Left lung (tissue), 10 donors: ENCODE results near the gene ZIM2. TPM values are rescaled to one million over a fixed set of nuclear protein-coding genes. Genes with fewer than 3 reads are reported as not detected.
A peak's percentile ranks its signal among the peaks of the same experiment; 100 is the strongest.

ENCODE experiments used
- ATAC-seq: fragments of 200-7000 bp; cut with Tn5 transposase; one replicate; pipeline ENCODE4 v1.9.1; 2020; ENCODE audit warnings: moderate library complexity
- DNase-seq, 4 donors: peaks; one replicate each; pipeline ENCODE4 v3.0.0-alpha.2; 2013 to 2020
- H3K27ac ChIP-seq, 2 donors: fragments of 200-600 bp; sonication (generic) in 1 of 2; one replicate each; pipeline versions ENCODE4 v1.5.0 to v1.8.0; 2020 to 2021
- H3K27me3 ChIP-seq, 2 donors: fragments of 200-600 bp; sonication (generic) in 1 of 2; one replicate each; pipeline versions ENCODE4 v1.5.0 to v1.8.0; 2020 to 2021
- H3K36me3 ChIP-seq, 2 donors: fragments of 200-600 bp; sonication (generic) in 1 of 2; one replicate each; pipeline versions ENCODE4 v1.5.0 to v1.8.0; 2020 to 2021
- H3K4me1 ChIP-seq, 2 donors: fragments of 200-600 bp; one replicate each; pipeline ENCODE4 v1.8.0; 2021
- H3K4me3 ChIP-seq, 2 donors: fragments of 200-600 bp; sonication (generic) in 1 of 2; one replicate each; pipeline versions ENCODE4 v1.5.0 to v1.8.0; 2020 to 2021; ENCODE audit warnings: mild to moderate bottlenecking in 1 of 2
- H3K9me3 ChIP-seq, 2 donors: fragments of 200-600 bp; sonication (generic) in 1 of 2; one replicate each; pipeline versions ENCODE4 v1.5.0 to v1.8.0; 2020 to 2021
- intact Hi-C, 2 donors: fragments of 100-400 bp; cut with DNase I; formaldehyde crosslinking; loops; one replicate each; pipeline versions ENCODE4 v1.11.2 to v1.14.2; 2022
- polyA plus RNA-seq, 6 donors: library from polyadenylated mRNA; unstranded; fragments of 120-200 nt; gene quantifications; one replicate each; pipeline ENCODE4 v1.2.1, GENCODE V29; 2013; ENCODE audit not compliant: insufficient read length in 6 of 6
- total RNA-seq, 2 donors: library from RNA; stranded (reverse); fragmentation: NEBNext Ultra II Directional; extraction: Animal tissue kit (Norgen Biotek cat#: 25700); gene quantifications; one replicate each; pipeline ENCODE4 v1.2.1, GENCODE V29; 2021
- TF ChIP-seq, protein P1 (sequence below), 2 donors: fragments of 200-600 bp; sonication (generic) in 1 of 2; IDR thresholded peaks; one replicate each; pipeline versions ENCODE4 v1.5.0 to v1.8.0; 2021; ENCODE audit warnings: antibody characterized with exemption in 2 of 2
- donor health status: DM: no; HTN: yes; CAD: no.
- donor health status: DM: no; HTN: no; CAD: no.

Gene ZIM2
- total and polyA plus RNA-seq, 8 donors: 0.12 to 2.9 (median 1.8) TPM

DNA sequence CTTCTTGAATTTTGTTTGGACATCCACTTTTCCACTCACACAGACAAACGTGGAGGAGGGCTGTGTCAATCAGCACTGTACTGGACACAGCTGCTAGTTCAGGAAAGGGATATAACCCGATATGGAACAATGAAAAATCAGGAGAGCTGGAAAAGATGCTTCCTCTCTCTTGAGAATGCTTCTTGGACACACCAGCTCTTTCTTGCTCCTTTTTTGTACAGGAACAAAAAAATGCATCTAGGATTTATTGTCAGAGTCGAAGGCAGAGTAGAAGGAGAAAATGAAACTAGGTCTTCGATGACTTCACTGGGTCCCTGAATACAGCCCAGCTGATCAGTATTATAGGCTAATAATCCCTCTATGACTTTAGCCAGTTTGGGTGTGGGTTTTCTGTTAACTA is 62.2 kb downstream of the ZIM2 start:
- intact Hi-C loops: no loop called here
- Histone ChIP-seq H3K36me3 (no peaks in the 10 kb centered on the region), H3K9me3 (peaks cover 0 to 45% of the 10 kb centered on the region in 2 donors), H3K4me1 (no peaks in the 10 kb centered on the region), H3K4me3 (no peak overlapping the region), H3K27ac (no peak overlapping the region), H3K27me3 (no peaks in the 10 kb centered on the region)
- ATAC-seq: no peak
- DNase-seq: no peak
- TF ChIP-seq, protein P1, sequence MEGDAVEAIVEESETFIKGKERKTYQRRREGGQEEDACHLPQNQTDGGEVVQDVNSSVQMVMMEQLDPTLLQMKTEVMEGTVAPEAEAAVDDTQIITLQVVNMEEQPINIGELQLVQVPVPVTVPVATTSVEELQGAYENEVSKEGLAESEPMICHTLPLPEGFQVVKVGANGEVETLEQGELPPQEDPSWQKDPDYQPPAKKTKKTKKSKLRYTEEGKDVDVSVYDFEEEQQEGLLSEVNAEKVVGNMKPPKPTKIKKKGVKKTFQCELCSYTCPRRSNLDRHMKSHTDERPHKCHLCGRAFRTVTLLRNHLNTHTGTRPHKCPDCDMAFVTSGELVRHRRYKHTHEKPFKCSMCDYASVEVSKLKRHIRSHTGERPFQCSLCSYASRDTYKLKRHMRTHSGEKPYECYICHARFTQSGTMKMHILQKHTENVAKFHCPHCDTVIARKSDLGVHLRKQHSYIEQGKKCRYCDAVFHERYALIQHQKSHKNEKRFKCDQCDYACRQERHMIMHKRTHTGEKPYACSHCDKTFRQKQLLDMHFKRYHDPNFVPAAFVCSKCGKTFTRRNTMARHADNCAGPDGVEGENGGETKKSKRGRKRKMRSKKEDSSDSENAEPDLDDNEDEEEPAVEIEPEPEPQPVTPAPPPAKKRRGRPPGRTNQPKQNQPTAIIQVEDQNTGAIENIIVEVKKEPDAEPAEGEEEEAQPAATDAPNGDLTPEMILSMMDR (IDR thresholded peaks at IDR 0.05): no peak

DNA sequence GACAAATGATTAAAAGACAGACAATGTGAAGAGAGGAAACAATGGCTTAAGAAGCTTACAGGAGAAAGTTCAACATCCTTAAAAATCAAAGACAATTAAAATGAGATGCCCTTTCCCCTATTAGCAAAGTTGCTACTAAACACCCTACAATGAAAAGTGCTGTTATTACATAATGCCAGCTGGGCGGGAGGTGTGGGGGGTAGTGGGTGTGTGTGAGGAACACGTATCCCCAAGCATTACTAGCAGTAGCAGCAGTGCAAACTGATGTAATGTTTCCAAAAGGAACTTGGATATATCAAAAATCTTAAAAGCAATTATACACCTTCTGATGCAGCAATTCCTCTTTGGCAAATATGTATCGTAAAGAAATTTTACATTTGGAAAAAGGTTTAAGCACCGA is 70.9 kb downstream of the ZIM2 start:
- ATAC-seq: no peak
- Histone ChIP-seq H3K27me3 (no peaks in the 10 kb centered on the region), H3K4me1 (no peaks in the 10 kb centered on the region), H3K4me3 (no peak overlapping the region), H3K36me3 (no peaks in the 10 kb centered on the region), H3K27ac (no peak overlapping the region), H3K9me3 (peaks cover 0 to 62% of the 10 kb centered on the region in 2 donors)
- TF ChIP-seq, protein P1 (IDR thresholded peaks at IDR 0.05): no peak
- intact Hi-C loops: no loop called here
- DNase-seq: no peak

DNA sequence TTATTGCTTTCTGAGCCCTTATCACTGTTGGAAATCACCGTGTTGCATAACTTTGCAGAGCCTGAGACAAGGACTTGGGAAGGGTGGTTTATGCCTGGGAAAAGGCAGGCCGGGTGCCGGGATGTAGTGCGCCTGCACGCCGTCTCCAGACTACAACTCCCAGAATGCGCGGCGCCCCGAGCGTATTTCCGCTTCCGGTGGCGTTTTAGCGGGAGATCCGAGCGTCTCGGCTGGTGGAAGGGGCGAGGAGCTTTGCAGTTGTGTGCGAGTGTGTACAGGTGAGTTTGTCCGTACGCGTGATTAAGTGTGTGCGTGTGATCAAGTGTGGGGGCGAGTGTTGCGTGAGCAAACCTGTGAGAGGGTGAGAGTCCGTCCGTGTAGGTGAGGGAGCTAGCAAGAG is 75.4 kb downstream of the ZIM2 start:
- Histone ChIP-seq H3K27ac (no peak overlapping the region), H3K4me1 (no peaks in the 10 kb centered on the region), H3K4me3 (peak overlapping the region; percentile 33 to 45), H3K9me3 (peaks cover 0 to 67% of the 10 kb centered on the region in 2 donors), H3K27me3 (no peaks in the 10 kb centered on the region), H3K36me3 (no peaks in the 10 kb centered on the region)
- intact Hi-C loops: no loop called here
- ATAC-seq: peak; percentile 87
- TF ChIP-seq, protein P1 (IDR thresholded peaks at IDR 0.05): no peak
- peak; percentile 53 to 82 (median 71) for DNase-seq

DNA sequence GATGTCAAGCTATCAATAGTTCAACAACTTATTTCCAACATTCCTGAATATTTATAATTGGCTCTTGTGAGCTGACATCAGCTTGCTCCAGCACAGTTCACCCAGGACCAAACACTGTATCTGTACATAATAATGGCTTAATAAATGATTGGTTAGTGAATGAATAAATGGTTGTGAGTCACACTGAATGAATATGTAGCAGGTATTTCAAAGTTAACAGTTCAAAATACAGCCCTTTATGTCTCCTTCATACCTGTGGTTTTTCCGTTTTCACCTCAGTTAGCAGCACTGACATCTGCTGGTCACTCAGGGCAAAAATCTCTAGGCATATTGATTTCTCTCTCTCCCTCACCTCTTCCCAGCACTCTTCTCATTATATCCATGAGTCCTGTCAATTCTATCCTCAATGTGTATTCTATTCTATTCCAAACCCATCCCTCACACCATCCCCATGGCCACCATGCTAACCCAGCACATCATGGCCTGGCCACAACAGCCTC is 76.3 kb downstream of the ZIM2 start:
- no peak overlapping the region for H3K4me3 ChIP-seq
- no peak overlapping the region for H3K27ac ChIP-seq
- no peaks in the 10 kb centered on the region for H3K36me3 ChIP-seq
- TF ChIP-seq, protein P1 (IDR thresholded peaks at IDR 0.05): no peak
- intact Hi-C loops: no loop called here
- no peak for DNase-seq
- H3K9me3 ChIP-seq: peaks cover 0 to 66% of the 10 kb centered on the region in 2 donors
- no peak for ATAC-seq
- H3K27me3 ChIP-seq: no peaks in the 10 kb centered on the region
- no peaks in the 10 kb centered on the region for H3K4me1 ChIP-seq

DNA sequence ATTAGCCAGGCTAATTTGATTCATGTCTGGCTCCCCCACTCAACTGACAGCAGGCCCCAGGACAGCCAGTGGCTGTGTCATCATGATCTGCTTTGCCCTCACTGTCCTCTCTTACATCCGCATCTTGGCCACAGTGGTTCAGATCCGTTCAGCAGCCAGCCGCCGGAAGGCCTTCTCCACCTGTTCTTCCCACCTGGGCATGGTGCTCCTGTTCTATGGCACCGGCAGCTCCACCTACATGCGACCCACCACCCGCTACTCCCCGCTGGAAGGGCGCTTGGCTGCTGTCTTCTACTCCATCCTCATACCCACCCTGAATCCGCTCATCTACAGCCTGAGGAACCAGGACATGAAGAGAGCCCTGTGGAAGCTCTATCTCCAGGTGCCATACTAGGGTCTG is 79.7 kb downstream of the ZIM2 start:
- ATAC-seq: no peak
- TF ChIP-seq, protein P1 (IDR thresholded peaks at IDR 0.05): no peak

More for the DNA sequence above, 79.7 kb downstream of the ZIM2 start:
- no peak for DNase-seq
- Histone ChIP-seq H3K27me3 (no peaks in the 10 kb centered on the region), H3K9me3 (peaks cover 0 to 55% of the 10 kb centered on the region in 2 donors), H3K4me3 (no peak overlapping the region), H3K36me3 (no peaks in the 10 kb centered on the region), H3K27ac (no peak overlapping the region), H3K4me1 (no peaks in the 10 kb centered on the region)
- intact Hi-C loops: no loop called here
